Stimulated activated CD8-positive, alpha-beta memory T cell treated with anti-CD3 and anti-CD28 coated beads, Interleukin-4, amount 100 ng/mL, for 24 hours (primary cell): ENCODE data around the gene DBNDD1.

ENCODE experiments used
- DNase-seq: peaks from one replicate; pipeline ENCODE4 v3.0.0-alpha.2; 2020; ENCODE audit warnings: low read depth

Gene DBNDD1

DNA sequence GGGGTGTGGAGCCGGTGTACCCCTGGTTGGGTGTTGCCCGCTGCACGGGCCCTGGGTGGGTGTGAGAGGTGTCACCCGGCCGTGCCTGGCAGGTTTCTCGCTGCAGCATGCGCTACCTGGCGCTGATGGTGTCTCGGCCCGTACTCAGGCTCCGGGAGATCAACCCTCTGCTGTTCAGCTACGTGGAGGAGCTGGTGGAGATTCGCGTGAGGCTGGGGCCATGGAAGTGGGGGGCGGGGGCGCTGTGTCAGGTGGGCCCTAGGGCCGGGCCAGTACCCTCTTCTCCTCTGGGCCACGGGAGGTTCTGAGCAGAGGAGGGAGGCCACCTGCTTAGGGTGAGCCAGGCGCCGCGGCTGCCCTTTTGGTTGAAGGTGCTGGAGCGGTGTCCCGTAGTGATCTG is 57.3 kb downstream of the DBNDD1 start:
- no peak for DNase-seq

DNA sequence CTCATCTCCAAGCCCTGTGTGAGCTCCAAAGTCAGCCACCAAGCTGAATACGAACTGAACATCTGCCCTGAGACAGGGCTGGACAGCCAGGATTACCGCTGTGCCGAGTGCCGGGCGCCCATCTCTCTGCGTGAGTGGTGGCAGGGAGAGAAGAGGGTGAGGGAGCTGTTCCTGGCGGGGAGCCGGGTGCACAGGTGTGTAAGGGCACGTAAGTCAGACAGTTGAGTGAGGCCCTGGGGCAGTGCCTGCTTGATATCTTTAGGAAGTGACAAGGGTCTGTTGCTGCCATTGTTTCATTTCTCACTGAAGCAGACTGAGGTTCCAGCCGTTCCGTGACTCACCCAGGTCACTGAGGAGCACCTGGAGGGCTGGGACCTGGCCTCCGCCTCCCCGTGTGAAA is 58.3 kb downstream of the DBNDD1 start:
- no peak for DNase-seq

DNA sequence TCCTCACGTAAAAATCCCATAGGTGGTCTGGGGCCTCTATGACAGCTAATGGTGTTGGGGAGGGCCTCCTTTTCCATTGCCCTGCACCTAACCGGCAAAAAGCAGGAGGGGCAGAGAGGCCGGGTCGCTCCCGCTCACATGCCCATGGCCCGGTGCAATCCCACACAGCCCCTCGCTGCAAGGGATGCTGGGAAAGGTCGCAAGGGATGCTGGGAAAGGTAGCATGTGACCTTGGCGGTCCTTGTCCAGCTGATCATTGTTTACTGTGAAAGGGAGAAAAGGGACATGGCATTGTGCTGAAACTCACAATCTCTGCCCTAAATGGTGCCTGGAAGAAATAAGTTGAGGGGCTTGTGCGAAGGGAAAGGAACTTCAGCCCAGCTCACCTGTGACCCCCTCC is 60.7 kb downstream of the DBNDD1 start:
- no peak for DNase-seq

DNA sequence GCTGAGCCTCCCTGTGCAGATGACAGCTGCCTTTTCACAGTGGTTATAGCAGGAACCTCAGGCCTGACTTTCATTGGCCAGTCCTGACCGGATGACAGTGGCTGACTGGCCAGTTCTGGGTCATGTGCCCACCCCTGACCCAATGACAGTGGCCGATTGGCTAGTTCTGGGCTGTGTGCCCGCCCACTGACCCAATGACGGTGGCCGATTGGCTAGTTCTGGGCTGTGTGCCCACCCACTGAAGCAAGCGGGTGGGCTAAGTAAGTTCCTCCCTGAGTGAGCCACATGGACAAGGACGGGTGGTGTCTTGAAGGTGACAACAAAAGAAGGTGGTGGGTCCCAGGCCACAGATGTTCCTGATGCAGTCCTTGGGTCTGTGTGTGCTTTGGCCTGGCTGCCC is 61.2 kb downstream of the DBNDD1 start:
- no peak for DNase-seq

DNA sequence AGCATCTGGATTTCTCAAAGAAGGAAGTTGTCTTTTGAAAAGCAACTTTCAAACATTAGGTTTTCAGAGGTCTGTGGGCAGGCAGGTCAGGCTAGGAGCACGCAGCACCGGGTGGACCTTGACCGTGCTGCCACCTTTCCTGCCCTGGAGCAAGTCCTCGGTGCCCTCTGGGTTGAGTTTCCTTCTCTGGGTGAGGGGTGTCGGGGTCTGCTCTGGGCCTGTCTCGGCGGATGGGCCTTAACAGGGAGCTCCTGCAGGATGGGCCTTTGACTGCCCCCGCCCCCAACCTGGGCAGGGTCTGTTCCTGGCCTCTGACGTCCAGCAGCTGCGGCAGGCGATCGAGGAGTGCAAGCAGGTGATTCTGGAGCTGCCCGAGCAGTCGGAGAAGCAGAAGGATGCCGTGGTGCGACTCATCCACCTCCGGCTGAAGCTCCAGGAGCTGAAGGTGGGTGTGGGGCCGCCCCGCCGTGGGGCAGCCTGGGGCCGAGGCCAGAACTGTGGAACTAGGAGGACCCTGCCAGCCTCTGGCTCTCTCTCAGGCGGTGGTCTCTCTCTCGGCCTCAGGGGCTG is 62.0 kb downstream of the DBNDD1 start:
- no peak for DNase-seq

DNA sequence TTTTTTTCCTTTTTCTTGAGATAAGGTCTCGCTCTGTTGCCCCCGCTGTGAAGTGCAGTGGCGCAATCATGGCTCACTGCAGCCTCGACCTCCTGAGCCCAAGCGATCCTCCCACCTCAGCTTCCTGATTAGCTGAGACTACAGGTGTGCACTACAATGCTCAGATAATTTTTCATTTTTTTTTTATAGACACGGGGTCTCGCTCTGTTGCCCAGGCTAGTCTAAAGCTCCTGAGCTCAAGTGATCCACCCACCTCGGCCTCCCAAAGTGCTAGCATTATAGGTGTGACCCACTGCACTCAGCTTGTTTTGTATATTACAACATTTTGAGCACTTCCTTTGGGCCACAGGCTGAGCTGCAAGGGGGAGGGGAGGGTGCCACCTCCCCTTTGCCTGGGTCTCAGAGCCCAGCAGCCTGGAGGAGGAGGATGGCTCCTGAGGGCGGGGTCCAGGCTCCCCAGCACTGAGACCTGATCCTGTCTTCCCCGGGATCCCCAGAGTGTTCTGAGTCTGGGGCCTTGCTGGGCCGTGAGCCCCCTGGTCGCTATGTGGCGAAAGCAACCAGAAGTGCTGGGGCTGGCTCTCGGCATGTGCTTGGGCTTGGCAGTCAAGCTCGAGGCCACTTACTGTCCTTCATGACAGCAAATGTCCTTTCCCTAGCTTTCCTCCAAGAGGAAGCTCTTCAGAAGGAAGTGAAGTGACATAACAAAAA is 62.6 kb downstream of the DBNDD1 start:
- DNase-seq, result no peak

DNA sequence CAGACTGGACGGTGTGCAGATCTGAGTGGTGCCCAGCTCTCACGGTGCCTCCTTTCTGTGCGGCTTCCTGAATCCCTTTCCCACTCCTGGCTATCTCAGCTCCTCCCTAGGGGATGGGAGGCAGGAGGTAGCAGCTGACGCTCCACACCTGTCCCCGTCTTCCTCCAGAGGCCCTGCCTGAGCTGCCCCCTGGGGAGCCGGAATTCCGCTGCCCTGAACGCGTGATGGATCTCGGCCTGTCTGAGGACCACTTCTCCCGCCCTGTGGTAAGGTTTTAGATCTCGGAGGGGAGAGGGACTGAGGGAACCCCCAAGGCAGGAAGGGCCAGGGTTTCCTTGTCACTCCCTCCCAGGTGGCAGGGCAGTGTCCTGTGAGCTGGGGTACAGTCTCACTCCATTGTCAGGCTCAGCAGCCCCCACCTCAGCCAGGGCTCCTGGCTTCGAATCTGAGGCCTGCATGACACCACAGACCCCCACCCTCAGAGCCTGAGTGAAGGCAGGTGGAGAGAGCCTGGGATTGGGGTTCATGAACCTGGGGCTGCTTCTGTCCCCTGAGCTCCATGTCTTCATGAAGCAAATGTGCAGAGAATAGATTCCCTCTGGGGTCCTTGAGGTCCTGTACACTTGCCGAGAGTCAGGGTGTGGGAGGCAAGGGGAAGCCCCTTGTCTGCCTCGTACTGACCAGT is 64.1 kb downstream of the DBNDD1 start:
- no peak for DNase-seq
